ENCODE data around the gene DAGLA. TPM values are rescaled to one million over a fixed set of nuclear protein-coding genes. Genes with fewer than 3 reads are reported as not detected.
"Not testable (repeated sequence)": the region's sequence is repeated elsewhere in the genome, so short reads cannot be mapped to it uniquely, and the experiment has no call there.

DAGLA gene
- total RNA-seq, 1 donor from 2014 or later, result 5.1 TPM

- H3K9me3 Mint-ChIP-seq (ENCODE audit: unreplicated experiment), result no peaks in the 10 kb centered on the region
- H3K27me3 Mint-ChIP-seq (ENCODE audit: unreplicated experiment), result peaks cover 23% of the 10 kb centered on the region
- no peak for DNase-seq (ENCODE audit: extremely low spot score, unreplicated experiment)
- H3K36me3 Mint-ChIP-seq (ENCODE audit: unreplicated experiment), result no peaks in the 10 kb centered on the region
- no peaks in the 10 kb centered on the region for H3K4me1 Mint-ChIP-seq (ENCODE audit: unreplicated experiment)
- TF ChIP-seq CTCF (IDR thresholded peaks at IDR 0.05), result no peak
- no peak overlapping the region for H3K4me3 Mint-ChIP-seq (ENCODE audit: unreplicated experiment)
- no peak overlapping the region for H3K27ac Mint-ChIP-seq (ENCODE audit: unreplicated experiment)
Measured at GRCh38 chr11:61650781-61651571, 29.2 kb upstream of the DAGLA start.

- no peak for TF ChIP-seq CTCF (IDR thresholded peaks at IDR 0.05)
- Mint-ChIP-seq H3K27ac (ENCODE audit: unreplicated experiment) (no peak overlapping the region), H3K4me1 (ENCODE audit: unreplicated experiment) (no peaks in the 10 kb centered on the region), H3K9me3 (ENCODE audit: unreplicated experiment) (no peaks in the 10 kb centered on the region), H3K36me3 (ENCODE audit: unreplicated experiment) (no peaks in the 10 kb centered on the region), H3K4me3 (ENCODE audit: unreplicated experiment) (no peak overlapping the region), H3K27me3 (ENCODE audit: unreplicated experiment) (peaks cover 26% of the 10 kb centered on the region)
- no peak for DNase-seq (ENCODE audit: extremely low spot score, unreplicated experiment)
Measured at GRCh38 chr11:61652135-61652534, 28.1 kb upstream of the DAGLA start.

- Mint-ChIP-seq H3K36me3 (ENCODE audit: unreplicated experiment) (no peaks in the 10 kb centered on the region), H3K4me3 (ENCODE audit: unreplicated experiment) (no peak overlapping the region), H3K4me1 (ENCODE audit: unreplicated experiment) (no peaks in the 10 kb centered on the region), H3K27ac (ENCODE audit: unreplicated experiment) (no peak overlapping the region), H3K9me3 (ENCODE audit: unreplicated experiment) (no peaks in the 10 kb centered on the region), H3K27me3 (ENCODE audit: unreplicated experiment) (peaks cover 26% of the 10 kb centered on the region)
- no peak for DNase-seq (ENCODE audit: extremely low spot score, unreplicated experiment)
- TF ChIP-seq CTCF (IDR thresholded peaks at IDR 0.05), result no peak
Measured at GRCh38 chr11:61654397-61654829, 25.8 kb upstream of the DAGLA start.

GRCh38 chr11:61655266-61656159 is 24.7 kb upstream of the DAGLA start:
- DNase-seq (ENCODE audit: extremely low spot score, unreplicated experiment); H3K4me3 Mint-ChIP-seq (ENCODE audit: unreplicated experiment); H3K9me3 Mint-ChIP-seq (ENCODE audit: unreplicated experiment); H3K27ac Mint-ChIP-seq (ENCODE audit: unreplicated experiment); H3K4me1 Mint-ChIP-seq (ENCODE audit: unreplicated experiment); H3K36me3 Mint-ChIP-seq (ENCODE audit: unreplicated experiment): not testable (repeated sequence)
- H3K27me3 Mint-ChIP-seq (ENCODE audit: unreplicated experiment), result peaks cover 28% of the 10 kb centered on the region

- no peaks in the 10 kb centered on the region for H3K36me3 Mint-ChIP-seq (ENCODE audit: unreplicated experiment)
- TF ChIP-seq CTCF (IDR thresholded peaks at IDR 0.05), result no peak
- peaks cover 33% of the 10 kb centered on the region for H3K27me3 Mint-ChIP-seq (ENCODE audit: unreplicated experiment)
- DNase-seq (ENCODE audit: extremely low spot score, unreplicated experiment), result no peak
- no peaks in the 10 kb centered on the region for H3K4me1 Mint-ChIP-seq (ENCODE audit: unreplicated experiment)
- no peaks in the 10 kb centered on the region for H3K9me3 Mint-ChIP-seq (ENCODE audit: unreplicated experiment)
- no peak overlapping the region for H3K27ac Mint-ChIP-seq (ENCODE audit: unreplicated experiment)
- H3K4me3 Mint-ChIP-seq (ENCODE audit: unreplicated experiment), result no peak overlapping the region
Measured at GRCh38 chr11:61656347-61657077, 23.7 kb upstream of the DAGLA start.
